GM23338 (cell line): ENCODE measurements around the gene SPATA31E1.

Experiments used
- CREB1 ChIP-seq: fragments of 250-450 bp; sonication (Bioruptor Pico); IDR thresholded peaks from 2 replicates; pipeline ENCODE4 v1.5.0; 2020; ENCODE audit warnings: low read depth, mild to moderate bottlenecking, moderate library complexity
- CTCF ChIP-seq, 2 experiments: fragments of 200-600 bp in 1 of 2; sonication (generic) in 1 of 2; conservative IDR thresholded peaks; 2 replicates each; pipeline versions ENCODE4 v1.5.1 to v1.6.1; 2016 to 2017; ENCODE audit warnings: antibody characterized with exemption in 2 of 2, low read depth in 2 of 2, mild to moderate bottlenecking in 2 of 2, moderate library complexity in 1 of 2
- ETS1 ChIP-seq: IDR thresholded peaks from 2 replicates; pipeline ENCODE4 v1.6.1; 2016; ENCODE audit warnings: antibody characterized with exemption
- EZH2 ChIP-seq: fragments of 200-600 bp; sonication (generic); IDR thresholded peaks from one replicate; pipeline ENCODE4 v1.8.0; 2017; ENCODE audit warnings: antibody characterized with exemption, mild to moderate bottlenecking, low read depth; ENCODE audit not compliant: unreplicated experiment
- EZH2phosphoT487 ChIP-seq: fragments of 200-600 bp; sonication (generic); IDR thresholded peaks from one replicate; pipeline ENCODE4 v1.8.1; 2018; ENCODE audit warnings: antibody characterized with exemption; ENCODE audit not compliant: unreplicated experiment
- JUNB ChIP-seq: IDR thresholded peaks from one replicate; pipeline ENCODE4 v1.6.1; 2016; ENCODE audit warnings: antibody characterized with exemption; ENCODE audit not compliant: unreplicated experiment
- NANOG ChIP-seq: IDR thresholded peaks from 2 replicates; pipeline ENCODE4 v1.6.1; 2016; ENCODE audit warnings: antibody characterized with exemption, borderline replicate concordance
- POLR2AphosphoS5 ChIP-seq: IDR thresholded peaks from 2 replicates; pipeline ENCODE4 v1.6.1; 2016; ENCODE audit warnings: antibody characterized with exemption, low read depth
- REST ChIP-seq: IDR thresholded peaks from one replicate; pipeline ENCODE4 v1.6.1; 2018; ENCODE audit warnings: antibody characterized with exemption; ENCODE audit not compliant: unreplicated experiment
- STAT1 ChIP-seq: IDR thresholded peaks from one replicate; pipeline ENCODE4 v1.6.1; 2016; ENCODE audit warnings: antibody characterized with exemption; ENCODE audit not compliant: unreplicated experiment
- ZNF114 ChIP-seq: fragments of 250-450 bp; sonication (Bioruptor Pico); IDR thresholded peaks from 2 replicates; pipeline ENCODE4 v1.5.0; 2020; ENCODE audit warnings: mild to moderate bottlenecking, moderate library complexity
- ZNF331 ChIP-seq: fragments of 250-450 bp; sonication (Bioruptor Pico); IDR thresholded peaks from 2 replicates; pipeline ENCODE4 v1.5.0; 2020; ENCODE audit warnings: low read depth, mild to moderate bottlenecking, moderate library complexity
- ZNF462 ChIP-seq: fragments of 250-450 bp; sonication (Bioruptor Pico); IDR thresholded peaks from 2 replicates; pipeline ENCODE4 v1.5.0; 2020; ENCODE audit warnings: mild to moderate bottlenecking, moderate library complexity

- TF ChIP-seq CTCF (conservative IDR thresholded peaks at IDR 0.05; ENCODE audit: low read depth in 2 of 2) (peak; percentile 62 to 74), POLR2AphosphoS5 (no peak), EZH2phosphoT487 (no peak), EZH2 (no peak), REST (no peak), ZNF114 (CRISPR knock-in tag) (no peak), CREB1 (CRISPR knock-in tag) (no peak), JUNB (no peak), STAT1 (no peak), ZNF331 (CRISPR knock-in tag) (no peak), ETS1 (no peak), NANOG (no peak), ZNF462 (CRISPR knock-in tag) (0 out of 2 replicates have a peak, but pooled peaks have one; percentile 12)
Measured at GRCh38 chr9:87883990-87884389, 1.3 kb downstream of the SPATA31E1 start.
